Lower leg skin (tissue), 3 donors: Measurements from ENCODE around the gene MSANTD1.

Experiments used
- POLR2A ChIP-seq, 2 donors: fragments of 450-650 bp; IDR thresholded peaks; one replicate each; pipeline ENCODE4 v1.6.1; 2016 to 2017; ENCODE audit warnings: antibody characterized with exemption in 2 of 2, mild to moderate bottlenecking in 1 of 2, moderate library complexity in 1 of 2
- TF ChIP-seq, protein P1 (sequence below), 3 donors: fragments of 450-650 bp; IDR thresholded peaks; one replicate each; pipeline ENCODE4 v1.5.1; 2016; ENCODE audit warnings: antibody characterized with exemption in 3 of 3, mild to moderate bottlenecking in 3 of 3, moderate library complexity in 2 of 3

DNA sequence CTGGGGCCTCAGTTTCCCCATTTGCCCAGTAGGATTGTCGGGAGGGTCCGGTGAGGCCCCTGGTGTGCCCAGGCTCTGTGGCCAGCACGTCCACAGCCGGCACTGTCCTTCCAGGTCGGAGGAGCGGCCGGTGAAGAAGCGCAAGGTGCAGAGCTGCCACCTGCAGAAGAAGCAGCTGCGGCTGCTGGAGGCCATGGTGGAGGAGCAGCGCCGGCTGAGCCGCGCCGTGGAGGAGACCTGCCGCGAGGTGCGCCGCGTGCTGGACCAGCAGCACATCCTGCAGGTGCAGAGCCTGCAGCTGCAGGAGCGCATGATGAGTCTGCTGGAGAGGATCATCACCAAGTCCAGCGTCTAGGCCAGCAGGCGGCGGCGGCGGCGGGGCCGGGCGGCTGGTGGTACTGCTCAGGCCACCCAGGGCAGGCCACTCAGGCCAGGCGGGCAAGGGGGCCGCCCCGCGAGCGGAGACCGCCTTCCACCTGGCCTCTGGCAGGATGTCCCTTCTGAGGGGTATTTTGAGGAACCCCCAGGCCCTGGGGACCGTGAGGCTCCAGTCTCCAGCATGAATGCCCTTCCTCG, 6.7 kb downstream of the MSANTD1 start:
- TF ChIP-seq, protein P1, sequence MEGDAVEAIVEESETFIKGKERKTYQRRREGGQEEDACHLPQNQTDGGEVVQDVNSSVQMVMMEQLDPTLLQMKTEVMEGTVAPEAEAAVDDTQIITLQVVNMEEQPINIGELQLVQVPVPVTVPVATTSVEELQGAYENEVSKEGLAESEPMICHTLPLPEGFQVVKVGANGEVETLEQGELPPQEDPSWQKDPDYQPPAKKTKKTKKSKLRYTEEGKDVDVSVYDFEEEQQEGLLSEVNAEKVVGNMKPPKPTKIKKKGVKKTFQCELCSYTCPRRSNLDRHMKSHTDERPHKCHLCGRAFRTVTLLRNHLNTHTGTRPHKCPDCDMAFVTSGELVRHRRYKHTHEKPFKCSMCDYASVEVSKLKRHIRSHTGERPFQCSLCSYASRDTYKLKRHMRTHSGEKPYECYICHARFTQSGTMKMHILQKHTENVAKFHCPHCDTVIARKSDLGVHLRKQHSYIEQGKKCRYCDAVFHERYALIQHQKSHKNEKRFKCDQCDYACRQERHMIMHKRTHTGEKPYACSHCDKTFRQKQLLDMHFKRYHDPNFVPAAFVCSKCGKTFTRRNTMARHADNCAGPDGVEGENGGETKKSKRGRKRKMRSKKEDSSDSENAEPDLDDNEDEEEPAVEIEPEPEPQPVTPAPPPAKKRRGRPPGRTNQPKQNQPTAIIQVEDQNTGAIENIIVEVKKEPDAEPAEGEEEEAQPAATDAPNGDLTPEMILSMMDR (IDR thresholded peaks at IDR 0.05) = no peak
- no peak for TF ChIP-seq POLR2A (IDR thresholded peaks at IDR 0.05)
